Activated CD4-positive, alpha-beta T cell treated with anti-CD3 and anti-CD28 coated beads for 1 hour (primary cell): ENCODE measurements around the gene VDAC1.
"Not testable (repeated sequence)": the region's sequence is repeated elsewhere in the genome, so short reads cannot be mapped to it uniquely, and the experiment has no call there.

Experiments
- DNase-seq: peaks from one replicate; pipeline ENCODE4 v3.0.0-alpha.2; 2020

VDAC1 gene

DNA sequence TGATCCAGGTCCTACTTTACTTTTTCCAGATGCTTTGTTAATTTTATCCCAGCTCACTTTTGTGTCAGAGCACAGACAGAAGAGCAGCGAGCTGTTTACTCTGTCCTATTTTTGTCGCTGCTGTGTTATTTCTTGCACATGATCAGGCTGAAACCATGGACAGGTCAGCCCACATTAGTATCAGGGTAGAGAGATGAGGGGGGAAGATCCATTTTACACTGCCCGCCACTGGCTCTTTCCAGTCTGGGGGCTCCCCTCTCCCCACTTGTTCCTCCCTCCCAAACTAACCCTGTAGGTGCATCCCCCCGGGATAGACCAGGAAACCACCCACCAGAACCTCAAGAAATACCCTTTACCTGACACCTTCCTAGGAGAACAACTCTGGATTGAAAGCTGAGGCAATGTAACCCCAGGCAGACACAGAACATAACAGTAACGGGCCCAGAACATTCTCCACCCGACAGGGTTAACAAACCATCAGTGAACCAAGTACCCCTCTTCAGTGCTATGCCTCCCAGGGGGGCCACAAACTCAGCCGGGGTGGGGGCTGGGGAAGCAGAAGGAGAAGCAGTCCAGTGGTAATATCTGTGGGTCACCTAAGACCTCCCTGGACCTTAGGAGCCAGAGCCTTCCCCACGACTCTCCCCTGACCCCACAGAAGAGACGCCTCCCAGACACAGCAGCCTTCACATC is 10.3 kb downstream of the VDAC1 start:
- no peak for DNase-seq

GRCh38 chr5:133993185-133993936 is 11.4 kb downstream of the VDAC1 start:
- DNase-seq = no peak

- DNase-seq = no peak
Measured at GRCh38 chr5:133992429-133993155, 12.2 kb downstream of the VDAC1 start.

GRCh38 chr5:133991171-133991910 is 13.4 kb downstream of the VDAC1 start:
- no peak for DNase-seq

DNA sequence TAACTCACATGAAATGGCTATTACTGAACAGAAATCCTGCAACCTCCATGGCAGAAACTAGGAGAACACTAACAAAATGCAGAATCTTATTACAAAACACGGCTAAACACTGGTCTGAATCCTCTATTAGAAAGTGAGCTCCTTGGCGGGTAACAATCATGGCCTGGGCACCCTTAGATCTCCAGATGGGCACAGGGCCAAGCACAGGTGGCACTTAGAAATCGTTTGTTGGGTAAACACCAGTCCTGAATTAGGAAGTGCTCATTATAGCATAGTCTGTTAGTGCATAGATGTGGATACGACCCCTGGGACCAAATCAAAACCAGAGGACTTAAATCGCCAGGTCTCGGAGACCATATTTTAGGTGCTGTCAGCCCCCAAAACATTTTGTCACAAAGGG is 14.4 kb downstream of the VDAC1 start:
- no peak for DNase-seq

- DNase-seq = no peak
Measured at GRCh38 chr5:133985540-133986180, 19.1 kb downstream of the VDAC1 start.

DNA sequence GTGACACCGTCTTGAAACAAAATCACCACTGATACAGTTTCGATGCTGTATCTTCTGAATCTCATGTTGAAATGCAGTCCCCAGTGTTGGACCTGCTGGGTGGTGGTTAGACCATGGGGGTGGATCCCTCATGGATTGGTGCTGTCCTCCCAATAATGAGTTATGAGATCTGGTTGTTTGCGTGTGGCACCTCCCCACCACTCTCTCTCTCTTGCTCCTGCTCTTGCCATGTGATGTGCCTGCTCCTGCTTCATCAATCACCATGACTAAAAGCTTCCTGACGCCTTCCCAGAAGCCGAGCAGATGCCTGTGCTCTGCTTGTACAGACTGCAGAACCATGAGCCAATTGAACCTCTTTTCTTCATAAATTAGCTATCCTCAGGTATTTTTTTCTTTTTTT is 21.1 kb downstream of the VDAC1 start:
- no peak for DNase-seq

GRCh38 chr5:133981714-133982113 is 23.1 kb downstream of the VDAC1 start:
- no peak for DNase-seq

DNA sequence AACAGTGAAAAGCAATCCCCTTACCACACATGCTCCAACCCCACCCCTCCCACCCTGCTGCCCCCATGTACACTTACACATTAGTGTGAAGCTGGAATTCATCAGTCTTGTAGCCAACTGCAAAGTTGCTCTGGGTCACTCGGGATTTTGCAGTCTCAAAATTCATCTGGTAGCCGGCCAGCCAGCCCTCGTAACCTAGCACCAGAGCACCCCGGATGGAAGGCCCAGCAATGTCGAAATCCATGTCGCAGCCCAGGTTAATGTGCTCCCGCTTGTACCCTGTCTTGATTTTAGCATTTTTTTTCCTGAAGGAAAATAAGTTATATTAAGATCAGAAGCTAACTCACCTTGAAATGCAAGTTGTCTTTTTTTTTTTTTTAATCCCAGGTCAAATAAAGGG is 24.1 kb downstream of the VDAC1 start:
- DNase-seq = no peak

GRCh38 chr5:133978943-133979342 is 25.8 kb downstream of the VDAC1 start:
- DNase-seq = no peak

GRCh38 chr5:133977858-133978257 is 26.9 kb downstream of the VDAC1 start:
- no peak for DNase-seq

DNA sequence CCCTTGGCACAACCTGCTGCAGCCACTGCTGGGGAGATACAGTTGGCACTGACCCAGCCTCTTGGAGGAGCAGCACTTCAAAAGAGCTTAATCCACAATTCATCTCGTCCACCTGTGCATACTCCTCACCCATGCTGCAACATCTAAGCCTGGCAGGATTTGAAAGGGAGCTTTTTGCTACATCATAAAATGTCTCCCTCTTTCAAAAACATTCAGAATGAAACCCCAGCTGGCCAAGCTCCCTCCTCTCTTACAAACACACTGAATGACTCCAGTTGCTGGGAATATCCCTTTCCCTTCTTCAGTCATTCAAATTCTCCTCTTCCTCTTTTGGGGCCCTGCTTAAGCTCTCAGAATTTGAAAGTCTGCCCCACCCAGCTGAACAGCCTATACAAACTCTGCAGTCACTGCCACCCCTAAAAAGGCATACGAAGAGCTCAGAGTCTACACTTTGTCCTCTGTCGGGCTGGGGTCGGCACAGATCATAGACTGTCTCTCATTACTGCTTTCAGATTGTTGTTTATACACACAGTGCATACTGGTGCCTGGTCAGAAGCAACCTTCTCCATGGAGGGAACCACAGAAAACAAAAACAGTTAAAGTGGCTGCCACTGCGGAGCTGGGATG is 27.5 kb downstream of the VDAC1 start:
- no peak for DNase-seq

DNA sequence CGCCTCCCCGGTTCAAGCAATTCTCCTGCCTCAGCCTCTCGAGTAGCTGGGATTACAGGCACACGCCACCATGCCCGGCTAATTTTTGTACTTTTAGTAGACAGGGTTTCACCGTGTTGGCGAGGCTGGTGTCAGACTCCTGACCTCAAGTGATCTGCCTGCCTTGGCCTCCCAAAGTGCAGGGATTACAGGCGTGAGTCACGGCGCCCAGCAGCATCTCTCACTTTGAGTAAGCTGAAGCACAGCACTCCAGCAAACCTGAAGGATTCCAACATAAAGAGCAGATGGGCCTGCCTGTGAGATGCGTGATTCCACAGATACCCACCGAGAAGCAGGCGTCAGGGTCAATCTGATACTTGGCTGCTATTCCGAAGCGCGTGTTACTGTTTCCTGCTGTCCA is 29.2 kb downstream of the VDAC1 start:
- not testable (repeated sequence) for DNase-seq

DNA sequence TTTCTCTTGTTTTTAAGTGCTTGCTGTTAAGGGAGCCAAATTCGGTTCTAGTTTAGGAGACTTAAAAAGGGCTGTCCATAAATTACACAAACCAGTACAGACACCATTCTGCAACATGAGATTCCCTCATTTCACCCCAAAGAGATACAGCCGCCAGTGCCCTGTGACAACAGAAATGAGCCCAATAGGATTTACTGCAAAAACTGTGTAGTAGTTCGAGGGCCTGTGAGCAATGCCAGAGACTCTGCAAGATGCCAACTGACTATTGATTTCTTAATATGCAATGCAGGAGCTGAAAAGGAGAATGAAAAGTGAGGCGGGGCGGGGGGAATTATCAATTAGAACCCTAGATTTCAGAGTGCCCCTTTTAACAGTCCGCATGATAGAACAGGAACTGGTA is 30.6 kb downstream of the VDAC1 start:
- no peak for DNase-seq

- no peak for DNase-seq
Measured at GRCh38 chr5:133970325-133970909, 34.4 kb downstream of the VDAC1 start.

DNA sequence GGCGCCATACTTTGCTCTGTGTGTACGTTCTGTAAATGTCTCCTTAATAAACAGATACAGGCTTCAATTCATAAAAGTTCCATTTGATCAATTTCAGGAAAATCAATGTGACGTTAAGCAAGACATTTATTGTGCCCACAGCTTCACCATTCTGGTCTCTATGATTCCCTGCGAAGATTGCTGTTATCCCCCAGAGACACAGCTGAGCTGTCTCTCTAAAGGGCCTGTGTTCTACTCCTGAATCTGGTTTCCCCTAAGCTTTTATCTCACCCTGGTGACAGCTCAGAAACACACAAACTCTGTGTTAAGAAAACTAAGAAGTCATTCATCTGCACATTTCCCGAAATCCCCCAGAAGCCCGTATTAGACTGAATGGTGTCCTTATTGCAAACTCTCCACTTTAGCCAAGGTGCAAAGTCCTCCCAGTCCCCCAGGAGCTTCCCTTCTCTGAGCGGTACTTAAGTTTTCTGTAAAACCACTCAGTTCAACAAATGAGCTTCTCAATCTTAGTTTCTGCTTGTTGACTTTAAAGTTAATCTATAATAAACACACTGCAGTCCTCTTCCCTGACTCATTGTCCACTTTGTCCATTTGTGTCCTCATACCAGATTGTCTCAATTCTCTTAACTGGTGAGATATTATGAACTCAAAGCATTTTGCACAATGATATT is 35.0 kb downstream of the VDAC1 start:
- no peak for DNase-seq

GRCh38 chr5:133968204-133968980 is 36.4 kb downstream of the VDAC1 start, which contains the start of gene C5orf15:
C5orf15 (minus strand) TSS chr5:133968625; CDS start chr5:133968584, 41 bp downstream.
- DNase-seq = peak; percentile 81

- DNase-seq = no peak
Measured at GRCh38 chr5:133967698-133968203, 37.0 kb downstream of the VDAC1 start.

- no peak for DNase-seq
Measured at GRCh38 chr5:133967124-133967523, 37.7 kb downstream of the VDAC1 start.

DNA sequence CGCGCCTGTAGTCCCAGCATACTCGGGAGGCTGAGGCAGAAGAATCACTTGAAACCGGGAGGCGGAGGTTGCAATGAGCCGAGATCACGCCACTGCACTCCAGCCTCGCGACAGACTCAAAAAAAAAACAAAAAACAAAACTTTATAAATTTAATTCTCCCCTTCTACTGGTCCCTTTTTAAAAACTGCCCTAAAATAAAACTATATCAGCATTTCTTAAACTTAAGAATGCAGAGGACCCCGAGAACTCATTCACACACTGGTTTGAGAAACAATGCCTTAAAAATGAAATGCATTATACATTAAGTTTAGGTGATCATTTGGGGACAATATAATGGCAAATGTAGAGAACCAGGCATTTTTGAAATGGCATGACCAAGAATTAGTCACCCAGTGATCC is 38.7 kb downstream of the VDAC1 start:
- DNase-seq = no peak
